HCEC 1CT (cell line): Measurements from ENCODE around the gene CEBPA.

Experiments used
- DNase-seq: peaks from one replicate; pipeline ENCODE4 v3.0.0-alpha.2; 2017

The CEBPA gene

DNA sequence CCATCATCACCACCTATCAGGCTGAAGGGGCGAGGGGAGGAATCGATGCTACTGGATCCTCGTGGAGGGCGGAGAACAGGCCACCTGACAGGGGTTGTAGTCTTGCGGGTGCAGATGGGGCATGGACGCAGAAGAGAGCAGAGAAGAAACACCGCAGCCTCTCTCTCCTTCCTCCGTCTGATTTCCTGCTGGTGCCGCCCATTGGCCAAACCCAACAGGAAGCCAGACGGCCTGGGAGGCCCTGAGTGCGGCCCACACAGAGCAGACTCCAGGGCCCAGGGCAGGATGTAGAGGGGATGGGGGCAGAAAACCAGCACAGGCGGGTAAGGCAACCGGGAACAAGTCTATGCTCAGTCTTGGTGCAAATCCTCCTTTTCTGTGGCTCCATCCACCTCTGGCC, 15.4 kb downstream of the CEBPA start:
- DNase-seq = no peak

DNA sequence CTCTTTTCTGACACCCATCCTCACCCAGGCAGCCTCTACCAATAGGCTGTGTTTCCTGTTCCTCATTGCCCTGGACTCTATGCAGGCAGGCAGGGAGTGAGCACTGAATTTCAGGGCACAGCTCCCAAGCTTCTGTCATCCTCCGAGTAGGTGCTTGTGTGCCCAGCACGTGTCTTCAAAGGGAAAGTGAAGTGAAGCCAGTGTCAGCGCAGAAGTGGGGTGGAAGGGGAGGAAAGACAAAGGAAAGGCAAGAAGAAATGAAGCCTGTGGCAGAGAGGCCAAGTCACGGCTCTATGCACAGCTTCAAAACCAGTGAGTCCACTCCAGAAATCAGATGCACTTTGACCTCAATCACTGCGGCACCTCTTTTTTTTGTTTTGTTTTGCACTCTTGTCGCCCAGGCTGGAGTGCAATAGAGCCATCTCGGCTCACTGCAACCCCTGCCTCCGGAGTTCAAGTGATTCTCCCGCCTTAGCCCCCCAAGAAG, 16.9 kb downstream of the CEBPA start:
- no peak for DNase-seq

DNA sequence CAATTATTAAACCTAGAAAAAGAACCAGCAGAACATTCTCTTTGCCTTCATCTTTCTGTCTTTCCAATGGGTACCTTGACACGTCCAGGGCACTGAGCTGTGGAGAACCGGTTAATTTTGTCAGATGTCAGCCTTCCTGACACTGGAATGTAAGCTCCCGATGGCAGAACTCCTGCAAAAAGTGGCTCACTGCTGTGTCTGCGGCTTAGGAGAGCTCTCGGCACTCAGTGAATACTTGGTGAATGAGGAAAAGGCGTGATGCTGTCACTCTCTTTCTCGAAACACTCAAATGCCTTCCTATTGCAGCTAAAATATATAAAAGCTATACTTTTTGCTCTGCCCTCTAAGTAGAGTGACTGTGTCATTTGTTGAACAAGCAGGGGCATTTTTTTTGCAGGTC, 17.6 kb downstream of the CEBPA start:
- no peak for DNase-seq

DNA sequence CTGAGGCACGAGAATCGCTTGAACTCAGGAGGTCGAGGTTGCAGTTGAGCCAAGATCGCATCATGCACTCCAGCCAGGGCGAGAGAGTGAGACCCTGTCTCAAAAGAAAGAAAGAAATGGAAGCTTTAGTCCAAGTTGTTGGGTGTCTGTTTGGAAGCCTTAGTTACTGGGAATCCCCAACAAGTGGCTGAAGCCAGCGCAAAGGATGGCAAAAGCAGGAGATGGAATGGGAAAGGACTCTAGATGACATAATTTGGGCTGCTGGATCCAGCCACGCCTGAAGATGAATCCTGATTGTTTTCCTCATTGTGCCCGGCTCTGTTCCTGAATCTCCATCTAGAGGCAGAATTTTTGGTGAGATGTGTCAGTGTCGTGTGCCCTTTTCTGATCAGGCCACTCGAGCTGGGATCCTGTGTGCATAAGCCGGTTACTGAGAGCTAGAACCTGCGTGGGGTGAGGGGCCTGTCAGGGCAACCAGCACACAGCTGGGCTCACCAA, 18.1 kb downstream of the CEBPA start:
- no peak for DNase-seq

DNA sequence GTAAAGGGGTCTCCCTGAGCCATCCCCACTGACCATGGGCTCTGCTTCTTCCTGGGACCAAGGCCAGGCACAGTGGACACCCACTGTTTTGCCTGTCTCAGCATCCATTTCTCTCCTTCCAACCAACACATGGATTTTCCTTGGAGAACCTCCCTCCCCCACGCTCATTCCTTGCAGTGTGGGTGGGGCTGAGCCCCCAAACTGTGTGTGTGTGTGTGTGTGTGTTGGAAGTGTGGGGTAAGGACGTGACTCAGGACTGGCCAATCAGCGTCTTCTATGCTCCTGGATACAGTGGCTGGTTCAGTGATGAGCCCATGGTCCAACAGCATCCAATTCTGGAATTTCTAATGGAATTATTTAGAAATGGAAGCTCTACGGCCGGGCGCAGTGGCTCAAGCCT, 18.7 kb downstream of the CEBPA start:
- DNase-seq = no peak

DNA sequence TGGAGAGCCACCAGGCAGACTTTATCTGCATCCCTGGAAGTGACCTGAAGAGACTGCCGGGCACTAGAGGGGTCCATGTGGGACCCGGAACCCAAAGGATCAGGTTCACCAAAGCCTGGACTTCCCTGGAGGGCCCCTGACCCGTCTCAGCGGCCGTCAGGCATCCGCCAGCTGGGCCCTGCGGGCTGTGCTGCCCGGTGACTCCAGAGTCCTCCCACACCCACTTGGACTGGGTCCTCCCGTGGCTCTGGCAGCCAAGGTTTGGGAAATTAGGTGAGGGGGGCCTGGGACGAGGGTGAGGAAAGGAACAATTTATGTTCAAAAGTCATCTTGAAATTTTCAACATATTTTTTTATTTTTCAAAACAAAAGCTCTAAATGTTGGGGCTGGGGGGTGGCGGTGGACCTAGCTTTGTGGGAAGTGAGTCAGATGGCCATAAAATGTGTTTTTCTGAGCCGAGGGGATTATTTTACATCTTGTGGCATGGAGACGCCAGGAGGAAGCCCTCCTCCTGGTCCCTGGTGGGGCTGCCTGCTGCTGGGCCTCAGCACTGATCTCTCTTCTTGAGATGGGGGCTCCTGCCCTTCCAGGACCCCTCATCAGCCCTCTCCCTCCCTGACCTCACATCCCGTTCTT, 20.2 kb downstream of the CEBPA start:
- no peak for DNase-seq

DNA sequence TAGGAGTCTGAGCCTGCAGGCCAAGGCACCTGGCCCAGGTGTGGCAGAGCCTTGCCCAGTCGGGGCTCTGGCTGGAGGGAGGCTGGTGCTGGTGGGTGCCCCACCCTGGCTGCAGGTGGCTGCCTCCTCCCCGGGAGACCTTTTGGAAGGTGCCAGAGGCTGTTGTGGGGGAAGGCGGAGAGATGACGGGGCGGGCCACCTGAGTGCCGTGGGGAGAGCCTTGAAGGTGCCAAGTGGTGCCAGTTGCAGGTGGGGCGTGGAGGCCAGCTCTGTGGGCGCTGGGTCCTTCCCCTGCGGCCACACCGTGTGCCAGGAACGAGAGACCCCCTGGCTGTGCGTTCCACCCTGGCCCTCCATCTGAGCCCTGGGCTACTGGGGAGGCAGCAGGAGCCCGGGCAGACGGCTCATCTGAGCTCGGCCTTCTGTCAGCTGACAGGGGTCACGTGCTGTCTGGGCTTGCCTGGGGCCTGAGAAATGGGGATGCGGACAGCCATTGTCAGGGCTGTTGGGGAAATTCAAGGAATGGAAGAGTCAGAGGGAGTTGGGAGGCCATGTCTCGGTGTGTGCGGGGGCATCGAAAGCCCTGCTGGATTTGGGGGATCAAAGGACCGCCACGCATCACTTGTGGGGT, 20.9 kb downstream of the CEBPA start:
- no peak for DNase-seq

DNA sequence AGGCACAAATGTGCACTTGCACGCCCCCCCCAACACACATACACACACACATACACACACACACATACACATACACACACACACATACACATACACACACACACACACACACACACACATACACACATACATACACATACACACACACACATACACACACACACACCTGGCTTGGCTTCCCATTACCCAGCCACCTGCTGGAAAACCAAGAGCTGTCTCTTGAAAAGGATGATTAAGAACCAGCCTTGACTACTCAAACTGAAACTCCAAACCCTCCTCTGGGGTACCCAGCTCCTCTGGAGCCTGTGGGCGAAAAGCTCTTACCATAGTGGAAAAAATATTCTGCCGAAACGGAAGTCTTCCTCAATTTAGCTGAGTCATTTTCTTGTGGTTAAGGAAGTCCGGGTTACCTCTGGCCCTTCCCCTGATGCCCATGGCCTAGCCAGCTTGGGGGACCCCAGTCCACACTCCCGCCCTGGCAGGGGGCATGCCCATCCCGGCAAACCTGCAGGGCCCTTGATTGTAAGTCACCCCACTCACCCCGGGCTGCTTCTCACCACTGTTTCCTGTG, 21.9 kb downstream of the CEBPA start:
- no peak for DNase-seq

DNA sequence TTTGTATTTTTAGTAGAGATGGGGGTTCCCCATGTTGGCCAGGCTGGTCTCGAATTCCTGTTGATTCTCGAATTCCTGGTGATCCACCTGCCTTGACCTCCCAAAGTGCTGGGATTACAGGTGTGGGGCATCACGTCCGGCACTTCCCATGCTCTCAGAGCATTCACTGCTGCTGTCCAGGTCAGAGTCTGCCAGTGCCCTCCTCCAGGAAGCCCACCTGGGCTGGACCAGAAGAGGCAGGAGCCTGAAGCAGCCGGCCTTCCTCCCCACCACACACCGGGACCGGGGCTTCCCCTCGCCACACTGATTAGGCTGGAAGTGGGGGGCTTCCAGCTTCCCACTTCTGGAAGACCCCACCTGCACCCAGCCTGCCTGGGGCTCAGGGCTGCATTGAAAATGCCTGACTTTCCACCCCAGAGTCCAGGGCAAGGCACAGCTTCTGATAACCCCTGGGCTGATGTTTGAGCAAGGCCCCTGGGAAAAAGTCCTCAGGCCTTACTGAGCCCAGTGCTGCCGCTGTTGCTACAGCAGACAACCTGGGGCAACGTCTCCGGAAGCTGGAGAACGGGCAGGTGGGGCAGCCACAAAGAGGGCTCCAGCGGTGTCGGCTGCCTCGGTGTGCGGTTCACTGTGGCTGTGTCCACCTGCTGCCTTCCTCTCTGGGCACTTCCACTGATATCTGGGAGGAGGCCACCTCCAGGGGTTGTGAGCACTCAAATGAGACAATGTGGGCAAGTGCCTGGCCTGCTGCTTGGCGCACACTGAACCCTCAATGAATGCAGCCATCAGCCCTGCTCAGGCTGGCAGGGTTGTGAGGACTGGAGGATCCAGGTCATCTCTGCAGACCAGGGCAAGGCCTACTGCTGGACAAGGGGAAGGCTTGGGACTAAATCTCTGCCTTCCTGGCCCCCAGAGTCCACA, 22.6 kb downstream of the CEBPA start:
- DNase-seq = no peak

DNA sequence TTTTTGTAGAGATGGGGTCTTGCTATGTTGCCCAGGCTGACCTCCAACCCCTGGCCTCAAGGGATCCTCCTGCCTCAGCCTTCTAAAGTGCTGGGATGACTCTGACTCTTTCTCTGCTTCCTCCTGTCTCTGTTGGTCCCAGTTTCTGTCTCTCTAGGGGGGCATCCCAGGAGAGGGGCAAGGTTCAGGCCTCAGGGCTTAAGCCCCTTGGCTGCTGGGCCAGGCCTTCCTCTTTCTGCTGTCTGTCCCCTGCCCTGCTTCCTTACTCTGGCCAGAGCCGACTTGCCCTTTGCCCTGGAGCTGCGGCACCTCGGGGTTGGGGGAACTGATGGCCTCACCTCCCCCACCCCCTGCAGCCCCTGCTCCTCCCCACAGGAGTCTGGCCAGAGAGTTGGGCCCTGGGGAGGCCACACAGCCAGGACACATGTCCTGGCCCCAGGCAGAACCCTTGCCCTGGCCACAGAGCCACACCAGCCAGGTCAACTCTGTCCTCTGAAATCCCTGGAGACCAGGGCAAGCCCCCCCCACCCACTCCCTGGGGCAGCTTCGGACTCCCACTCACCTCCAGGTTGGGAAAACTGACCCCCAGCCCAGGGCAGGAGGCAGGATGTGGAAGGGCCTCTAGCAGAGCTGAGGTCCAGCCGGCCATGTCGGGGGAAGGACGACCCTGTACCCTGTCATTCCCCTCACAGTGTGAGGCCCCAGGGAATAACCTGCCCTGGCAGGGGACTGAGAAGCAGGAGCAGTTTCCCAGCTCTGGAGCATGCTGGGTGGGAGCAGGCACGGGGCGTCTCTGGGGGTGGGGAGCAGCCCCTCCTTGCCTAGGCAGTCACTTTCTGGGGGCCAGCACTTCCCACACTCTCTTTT, 23.7 kb downstream of the CEBPA start:
- DNase-seq = no peak

DNA sequence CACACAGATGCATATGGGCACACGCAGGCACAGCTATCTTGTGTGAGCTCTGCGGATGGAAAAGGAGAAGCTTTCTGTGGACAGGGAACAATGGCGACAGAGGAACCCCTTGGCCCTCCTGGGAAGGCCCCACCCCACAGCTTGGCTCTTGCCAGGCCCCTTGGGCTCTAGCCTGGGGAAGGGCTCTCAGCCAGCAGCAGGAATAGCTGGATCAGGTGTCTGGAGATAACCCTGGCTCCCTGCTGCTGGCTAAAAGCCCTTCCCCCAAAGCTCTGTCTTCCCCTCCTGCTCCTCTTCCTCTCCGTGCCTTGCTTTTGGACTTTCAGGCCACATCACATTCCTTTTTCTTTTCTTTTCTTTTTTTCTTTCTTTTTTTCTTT, 24.3 kb downstream of the CEBPA start:
- no peak for DNase-seq

DNA sequence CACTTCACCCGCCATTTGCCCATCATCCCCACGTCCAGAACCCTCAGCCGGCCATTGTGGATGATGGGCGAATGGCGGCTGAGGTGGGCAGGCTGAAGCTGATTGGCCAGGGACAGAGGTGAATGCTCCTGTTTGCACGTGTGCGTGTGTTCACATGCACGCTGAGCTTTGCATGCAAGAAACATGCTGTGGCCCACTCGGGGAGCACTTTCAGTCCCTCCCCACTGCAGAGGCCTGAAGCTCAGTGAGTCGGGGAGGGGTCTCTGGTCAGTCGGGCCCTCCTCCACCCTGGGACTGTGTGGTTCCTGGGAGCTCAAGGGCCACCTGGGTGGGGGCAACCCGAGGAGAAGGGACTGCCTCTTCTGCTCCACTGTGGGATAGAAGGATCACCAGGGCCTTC, 24.9 kb downstream of the CEBPA start:
- no peak for DNase-seq

DNA sequence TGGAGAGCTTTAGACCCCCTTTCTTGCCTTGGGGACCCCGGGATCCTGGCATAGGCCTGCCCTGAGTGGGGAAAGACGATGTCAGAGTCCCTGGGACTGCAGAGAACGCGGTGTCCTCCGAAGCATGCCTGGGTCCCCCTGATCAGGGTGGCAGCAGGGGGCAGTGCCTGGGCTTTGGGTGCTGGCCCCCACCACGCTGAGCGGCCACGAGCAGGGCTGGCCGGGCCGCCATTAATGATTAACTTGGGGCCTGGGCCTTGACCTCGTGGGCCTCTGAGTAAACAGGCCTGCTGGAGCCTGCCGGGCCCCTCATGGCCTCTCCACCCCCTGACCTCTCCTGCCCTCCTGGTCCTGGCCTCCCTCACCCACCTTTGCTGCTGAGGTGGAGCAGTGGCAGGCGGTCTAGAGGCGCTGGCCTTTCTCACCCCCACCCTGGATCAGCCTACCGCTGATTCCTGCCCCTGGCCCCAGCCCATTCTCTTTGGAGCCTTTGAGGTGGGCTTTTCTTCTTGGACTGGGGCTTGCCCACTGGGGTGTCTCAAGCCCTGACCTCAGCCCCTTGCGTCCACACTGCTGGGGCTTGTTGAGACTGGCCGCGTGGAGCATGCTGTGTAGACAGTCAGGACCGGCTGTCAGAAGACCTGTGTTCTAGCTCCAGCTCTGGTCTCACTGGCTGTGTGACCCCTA, 26.3 kb downstream of the CEBPA start:
- DNase-seq = no peak

DNA sequence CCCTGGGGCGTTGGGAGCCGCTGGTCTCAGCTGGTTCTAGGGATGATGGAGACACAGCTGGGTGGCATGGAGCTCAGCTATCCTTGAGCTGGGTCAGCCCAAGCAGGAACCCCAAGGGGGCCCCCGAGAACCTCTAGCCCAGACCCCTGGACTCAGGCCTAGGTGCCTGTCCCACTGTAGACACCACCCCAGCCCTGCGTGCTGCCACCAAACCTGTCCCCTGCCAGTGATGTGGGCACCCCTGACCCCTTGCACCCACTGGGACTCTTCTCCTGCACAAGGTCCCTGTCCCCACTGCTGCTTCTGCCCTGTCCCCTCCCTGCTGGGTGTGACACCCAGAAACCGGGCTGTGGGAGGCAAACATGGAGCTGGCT, 26.8 kb downstream of the CEBPA start:
- no peak for DNase-seq

DNA sequence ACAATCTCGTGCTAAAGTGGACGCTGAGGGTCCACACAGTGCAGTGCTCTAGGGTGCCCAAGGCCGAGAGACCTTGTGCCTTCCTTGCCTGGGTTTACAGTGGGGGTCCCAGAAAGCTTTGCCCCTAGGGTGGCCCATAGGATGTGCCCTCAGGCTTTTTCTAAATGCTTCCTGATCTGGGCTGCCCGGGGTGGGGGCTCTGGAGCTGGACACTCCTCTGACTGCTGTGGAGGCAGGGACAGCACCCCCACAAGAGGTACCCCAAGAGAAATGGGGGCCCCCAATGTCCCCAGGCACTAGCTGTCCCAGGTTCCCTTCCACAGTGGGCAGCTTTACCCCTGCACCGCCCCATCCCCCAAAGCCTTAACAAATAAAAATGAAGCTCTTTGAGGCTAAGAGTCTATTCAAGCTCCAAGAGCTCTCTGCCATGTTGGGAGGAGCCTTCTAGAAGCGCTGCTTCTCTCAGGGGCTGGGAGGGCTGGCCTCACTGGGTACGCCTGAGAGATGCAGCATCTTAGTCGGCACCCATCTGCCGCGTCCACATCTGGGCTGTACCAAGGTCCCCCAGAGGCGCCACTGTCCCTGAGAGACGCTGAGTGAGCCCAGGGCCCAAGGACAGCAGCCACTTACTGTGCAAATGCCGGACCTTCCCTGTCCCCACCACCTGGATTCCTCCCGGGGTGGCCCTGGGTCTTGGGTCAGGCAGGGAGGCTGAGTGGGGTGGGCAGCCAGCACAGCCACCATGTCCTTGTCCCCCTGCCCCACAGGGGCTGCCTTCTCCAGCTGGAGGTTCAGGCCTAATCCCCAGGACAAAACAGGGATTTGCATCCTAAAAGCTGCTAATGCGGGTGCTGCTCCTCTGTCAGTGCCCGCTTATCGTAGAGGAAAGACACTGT, 27.4 kb downstream of the CEBPA start:
- DNase-seq = no peak

DNA sequence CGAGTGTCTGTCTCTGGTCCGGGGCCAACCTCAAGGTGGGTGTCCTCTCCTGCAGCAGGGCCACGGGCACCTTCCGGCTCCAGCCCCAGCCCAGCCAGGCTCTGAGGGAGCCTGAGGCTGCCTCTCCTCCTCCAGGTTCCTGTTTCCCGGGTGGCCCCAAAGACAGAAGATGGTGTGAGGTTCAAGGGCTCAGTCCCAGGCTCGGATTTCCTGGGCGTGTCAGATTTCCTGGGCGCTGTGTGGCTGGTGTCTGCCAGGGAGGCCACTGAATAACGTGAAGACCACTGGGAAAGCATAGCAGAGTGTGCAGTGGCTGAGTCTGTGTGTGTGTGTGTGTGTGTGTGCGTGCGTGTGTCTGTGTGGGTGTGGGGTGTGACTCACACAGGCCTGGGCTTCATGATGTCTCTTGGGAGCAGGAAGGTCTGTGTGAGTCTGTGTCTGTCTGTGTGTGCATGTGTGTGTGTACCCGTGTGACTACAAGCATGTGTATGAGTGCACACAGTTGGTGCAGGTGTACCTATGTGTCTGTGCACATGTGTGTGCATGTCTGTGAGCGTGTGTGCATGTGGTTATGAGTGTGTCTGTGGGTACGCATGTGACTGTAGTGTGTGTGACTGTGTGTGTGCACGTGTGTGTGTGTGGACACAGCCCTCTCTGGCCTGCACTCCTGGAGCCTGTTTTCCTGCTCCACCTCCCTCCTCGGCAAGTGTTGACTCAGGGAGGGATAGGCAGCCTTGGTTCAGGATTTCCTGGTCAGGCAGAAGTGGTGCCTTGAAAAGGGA, 28.3 kb downstream of the CEBPA start:
- DNase-seq = peak; percentile 60

DNA sequence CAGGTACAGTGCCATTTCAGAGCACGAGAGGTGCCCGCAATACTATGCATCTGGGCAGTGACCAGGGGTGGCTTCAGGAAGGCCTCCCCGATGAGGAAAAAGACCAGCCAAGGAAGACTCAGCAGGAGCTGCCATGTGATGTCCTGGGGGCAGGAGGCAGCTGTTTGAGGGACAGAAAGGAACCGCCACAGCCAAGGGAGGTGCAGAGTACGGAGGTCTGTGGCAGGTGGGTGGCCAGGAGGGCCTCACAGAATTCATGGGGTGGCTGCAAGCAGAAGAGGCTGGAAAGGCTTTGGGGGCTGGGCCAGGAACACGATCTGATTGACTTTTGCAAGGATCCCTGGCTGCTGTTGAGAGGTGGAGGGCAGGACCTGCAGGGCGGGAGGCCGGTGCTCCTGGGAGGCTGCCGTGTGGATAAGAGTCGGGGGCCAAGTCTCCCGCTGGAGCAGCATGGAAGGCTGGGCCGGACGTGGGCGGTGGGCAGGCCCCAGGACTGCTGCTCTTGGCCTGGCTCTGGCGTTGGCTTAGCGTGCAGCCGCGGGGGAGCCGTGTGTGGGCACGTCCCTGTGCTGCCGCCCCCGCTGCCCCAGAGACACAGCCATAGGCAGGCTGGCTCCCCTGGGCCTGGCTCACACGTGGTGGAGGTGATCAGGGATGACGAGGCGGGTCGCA, 29.1 kb downstream of the CEBPA start:
- no peak for DNase-seq

DNA sequence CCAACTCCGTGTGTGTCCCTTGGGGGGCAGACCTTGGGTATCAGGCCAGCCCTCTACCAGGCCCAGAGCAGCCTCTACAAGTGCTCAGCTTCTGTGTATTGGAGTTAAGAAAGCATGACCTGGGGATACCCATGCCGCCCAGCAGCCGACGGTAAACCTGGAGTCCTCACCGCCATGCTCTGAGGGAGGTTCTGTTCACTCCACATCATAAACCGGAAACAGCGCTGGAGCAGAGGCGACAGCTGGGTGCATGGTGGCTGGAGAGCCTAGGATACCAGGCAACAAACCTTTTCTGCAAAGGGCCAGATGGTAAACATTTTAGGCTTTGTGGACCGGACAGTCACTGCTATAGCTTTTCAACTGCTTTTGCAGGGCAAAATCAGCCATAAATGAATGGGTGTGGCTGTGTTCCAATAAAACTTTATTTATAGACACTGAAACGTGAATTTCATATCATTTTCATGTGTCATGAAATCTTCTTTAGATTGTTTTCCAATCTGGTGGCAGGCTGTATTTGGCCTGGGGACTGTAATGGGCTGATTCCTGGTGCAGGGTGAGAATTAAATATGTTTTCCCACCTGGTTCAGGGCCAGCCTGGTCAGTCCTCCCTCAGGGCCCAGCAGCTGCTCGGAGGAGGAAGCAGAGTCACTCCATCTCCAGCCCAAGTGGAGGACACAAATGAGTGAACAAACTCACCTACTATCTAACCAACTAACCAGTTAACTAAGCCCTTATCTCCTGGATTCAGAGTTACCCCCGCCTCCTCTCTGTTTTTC, 30.9 kb downstream of the CEBPA start:
- DNase-seq = no peak
